Stimulated activated CD4-positive, alpha-beta T cell treated with anti-CD3 and anti-CD28 coated beads, TNF-alpha, amount 100 ng/mL, for 48 hours (primary cell): ENCODE results near the gene KHK.

Experiments used
- DNase-seq, 3 donors: peaks; one replicate each; pipeline ENCODE4 v3.0.0-alpha.2; 2020; ENCODE audit warnings: low read depth in 3 of 3

Gene KHK

GRCh38 chr2:27081984-27082772 lies 4.4 kb upstream of the KHK start:
- no peak for DNase-seq

GRCh38 chr2:27082773-27083409 lies 3.7 kb upstream of the KHK start:
- no peak for DNase-seq

- DNase-seq: no peak
Measured at GRCh38 chr2:27083410-27084296, 2.9 kb upstream of the KHK start.

- DNase-seq: no peak
Measured at GRCh38 chr2:27084297-27085061, 2.1 kb upstream of the KHK start.

- DNase-seq: no peak
Measured at GRCh38 chr2:27085062-27085672, 1.4 kb upstream of the KHK start.

- DNase-seq: no peak
Measured at GRCh38 chr2:27085673-27086089, 891 bp upstream of the KHK start.

- peak; percentile 94 to 97 (median 96) for DNase-seq
Measured at GRCh38 chr2:27086090-27086723, 365 bp upstream of the KHK start.

- DNase-seq: no peak
Measured at GRCh38 chr2:27087823-27088410, 1.3 kb downstream of the KHK start.

- no peak for DNase-seq
Measured at GRCh38 chr2:27088634-27089033, 2.1 kb downstream of the KHK start.

GRCh38 chr2:27089111-27089954 lies 2.8 kb downstream of the KHK start:
- no peak for DNase-seq

GRCh38 chr2:27091746-27092695 lies 5.4 kb downstream of the KHK start:
- no peak for DNase-seq

GRCh38 chr2:27092696-27093429 lies 6.3 kb downstream of the KHK start:
- no peak for DNase-seq

GRCh38 chr2:27093430-27094352 lies 7.1 kb downstream of the KHK start:
- no peak for DNase-seq

- no peak for DNase-seq
Measured at GRCh38 chr2:27094353-27094984, 7.9 kb downstream of the KHK start.

GRCh38 chr2:27095427-27095744 lies 8.8 kb downstream of the KHK start:
- DNase-seq: no peak
